HG03457 (cell line): ENCODE data around the gene STAG3.
"Not testable (repeated sequence)": the region's sequence is repeated elsewhere in the genome, so short reads cannot be mapped to it uniquely, and the experiment has no call there.

Source experiments
- ATAC-seq: cut with Tn5 transposase; IDR thresholded peaks from one replicate; pipeline ENCODE4 v1.9.1; 2021; ENCODE audit warnings: moderate number of reproducible peaks; ENCODE audit not compliant: unreplicated experiment

Gene STAG3, protein sequence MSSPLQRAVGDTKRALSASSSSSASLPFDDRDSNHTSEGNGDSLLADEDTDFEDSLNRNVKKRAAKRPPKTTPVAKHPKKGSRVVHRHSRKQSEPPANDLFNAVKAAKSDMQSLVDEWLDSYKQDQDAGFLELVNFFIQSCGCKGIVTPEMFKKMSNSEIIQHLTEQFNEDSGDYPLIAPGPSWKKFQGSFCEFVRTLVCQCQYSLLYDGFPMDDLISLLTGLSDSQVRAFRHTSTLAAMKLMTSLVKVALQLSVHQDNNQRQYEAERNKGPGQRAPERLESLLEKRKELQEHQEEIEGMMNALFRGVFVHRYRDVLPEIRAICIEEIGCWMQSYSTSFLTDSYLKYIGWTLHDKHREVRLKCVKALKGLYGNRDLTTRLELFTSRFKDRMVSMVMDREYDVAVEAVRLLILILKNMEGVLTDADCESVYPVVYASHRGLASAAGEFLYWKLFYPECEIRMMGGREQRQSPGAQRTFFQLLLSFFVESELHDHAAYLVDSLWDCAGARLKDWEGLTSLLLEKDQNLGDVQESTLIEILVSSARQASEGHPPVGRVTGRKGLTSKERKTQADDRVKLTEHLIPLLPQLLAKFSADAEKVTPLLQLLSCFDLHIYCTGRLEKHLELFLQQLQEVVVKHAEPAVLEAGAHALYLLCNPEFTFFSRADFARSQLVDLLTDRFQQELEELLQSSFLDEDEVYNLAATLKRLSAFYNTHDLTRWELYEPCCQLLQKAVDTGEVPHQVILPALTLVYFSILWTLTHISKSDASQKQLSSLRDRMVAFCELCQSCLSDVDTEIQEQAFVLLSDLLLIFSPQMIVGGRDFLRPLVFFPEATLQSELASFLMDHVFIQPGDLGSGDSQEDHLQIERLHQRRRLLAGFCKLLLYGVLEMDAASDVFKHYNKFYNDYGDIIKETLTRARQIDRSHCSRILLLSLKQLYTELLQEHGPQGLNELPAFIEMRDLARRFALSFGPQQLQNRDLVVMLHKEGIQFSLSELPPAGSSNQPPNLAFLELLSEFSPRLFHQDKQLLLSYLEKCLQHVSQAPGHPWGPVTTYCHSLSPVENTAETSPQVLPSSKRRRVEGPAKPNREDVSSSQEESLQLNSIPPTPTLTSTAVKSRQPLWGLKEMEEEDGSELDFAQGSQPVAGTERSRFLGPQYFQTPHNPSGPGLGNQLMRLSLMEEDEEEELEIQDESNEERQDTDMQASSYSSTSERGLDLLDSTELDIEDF

DNA sequence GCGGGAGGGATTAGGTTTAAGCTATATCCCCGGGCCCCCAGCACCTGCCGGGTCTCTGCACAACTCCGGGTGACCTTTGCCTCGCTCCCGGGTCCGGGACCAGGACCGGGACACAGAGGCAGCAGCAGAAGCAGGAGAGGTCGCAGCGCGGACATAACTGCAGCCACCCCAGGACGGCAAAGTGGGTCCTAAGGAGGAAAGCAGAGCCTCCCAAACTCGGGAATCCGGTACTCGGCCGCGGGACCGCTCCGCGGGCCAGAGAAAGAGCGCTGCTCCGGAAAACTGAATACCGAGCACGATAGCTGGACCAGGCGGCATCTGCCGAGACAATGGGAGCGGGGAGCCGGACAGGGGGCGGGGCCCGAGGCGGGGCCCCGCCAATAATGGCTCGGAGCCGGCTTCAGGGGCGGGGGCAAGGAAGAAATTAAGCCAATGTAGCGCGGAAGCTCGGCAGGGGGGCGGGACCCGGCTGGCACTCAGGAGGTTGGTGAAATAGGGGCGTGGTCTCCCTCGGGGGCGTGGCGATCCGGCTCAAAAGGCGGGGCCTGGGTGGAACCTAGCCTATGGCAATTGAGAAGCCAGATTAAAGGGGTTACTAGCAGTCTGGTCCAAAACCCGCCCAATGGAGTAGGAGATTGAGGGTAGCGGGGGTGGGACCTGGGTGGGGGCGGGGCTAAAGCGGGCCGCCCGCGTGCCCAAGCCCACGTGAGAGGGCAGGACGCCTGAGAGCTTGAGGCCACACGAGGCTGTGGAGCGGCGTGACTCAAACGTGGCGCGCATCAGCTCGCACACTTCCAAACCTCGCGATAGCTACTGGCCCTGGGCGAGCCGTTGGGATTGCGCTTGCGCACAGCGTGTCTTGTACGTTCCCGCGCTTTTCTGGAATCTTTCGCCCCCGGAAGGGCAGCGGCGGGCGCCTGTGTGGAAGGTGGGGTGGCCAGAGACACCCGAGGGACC is at the start of gene STAG3, which contains the start of gene GPC2:
STAG3 (plus strand) TSS at position 874 of the 957 bp plus-strand sequence. CDS start 2,639 bp downstream, outside the sequence.
GPC2 (minus strand) TSS at position 337 of the 957 bp plus-strand sequence; CDS start at position 155, 182 bp downstream.
- peak; percentile 65 for ATAC-seq

DNA sequence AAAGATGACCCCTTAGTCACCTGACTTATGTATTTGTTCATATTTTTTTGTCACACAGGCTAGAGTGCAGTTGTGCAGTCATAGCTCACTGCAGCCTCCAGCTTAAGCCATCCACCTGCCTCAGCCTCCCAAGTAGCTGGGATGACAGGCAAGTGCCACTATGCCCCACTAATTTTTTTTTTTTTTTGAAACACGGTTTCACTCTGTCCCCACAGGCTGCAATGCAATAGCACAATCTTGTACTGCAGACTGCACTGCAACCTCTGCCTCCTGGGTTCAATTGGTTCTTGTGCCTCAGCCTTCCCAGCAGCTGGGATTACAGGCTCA is 49.1 kb upstream of the STAG3 start:
- ATAC-seq, result no peak

DNA sequence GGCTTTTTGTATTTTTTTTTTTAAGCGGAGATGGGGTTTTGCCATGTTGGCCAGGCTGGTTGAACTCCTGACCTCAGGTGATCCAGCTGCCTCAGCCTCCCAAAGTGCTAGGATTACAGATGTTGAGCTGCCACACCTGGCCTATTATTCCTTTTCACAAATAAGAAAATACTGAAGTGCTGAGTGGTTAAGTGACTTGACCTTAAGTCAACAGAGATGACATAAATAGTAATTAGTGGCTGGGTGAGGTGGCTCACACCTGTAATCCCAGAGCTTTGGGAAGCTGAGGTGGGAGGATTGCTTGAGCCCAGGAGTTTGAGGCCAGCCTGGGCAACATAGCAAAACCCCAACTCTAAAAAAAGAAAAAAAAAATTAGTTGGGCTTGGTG is 47.5 kb upstream of the STAG3 start:
- not testable (repeated sequence) for ATAC-seq

DNA sequence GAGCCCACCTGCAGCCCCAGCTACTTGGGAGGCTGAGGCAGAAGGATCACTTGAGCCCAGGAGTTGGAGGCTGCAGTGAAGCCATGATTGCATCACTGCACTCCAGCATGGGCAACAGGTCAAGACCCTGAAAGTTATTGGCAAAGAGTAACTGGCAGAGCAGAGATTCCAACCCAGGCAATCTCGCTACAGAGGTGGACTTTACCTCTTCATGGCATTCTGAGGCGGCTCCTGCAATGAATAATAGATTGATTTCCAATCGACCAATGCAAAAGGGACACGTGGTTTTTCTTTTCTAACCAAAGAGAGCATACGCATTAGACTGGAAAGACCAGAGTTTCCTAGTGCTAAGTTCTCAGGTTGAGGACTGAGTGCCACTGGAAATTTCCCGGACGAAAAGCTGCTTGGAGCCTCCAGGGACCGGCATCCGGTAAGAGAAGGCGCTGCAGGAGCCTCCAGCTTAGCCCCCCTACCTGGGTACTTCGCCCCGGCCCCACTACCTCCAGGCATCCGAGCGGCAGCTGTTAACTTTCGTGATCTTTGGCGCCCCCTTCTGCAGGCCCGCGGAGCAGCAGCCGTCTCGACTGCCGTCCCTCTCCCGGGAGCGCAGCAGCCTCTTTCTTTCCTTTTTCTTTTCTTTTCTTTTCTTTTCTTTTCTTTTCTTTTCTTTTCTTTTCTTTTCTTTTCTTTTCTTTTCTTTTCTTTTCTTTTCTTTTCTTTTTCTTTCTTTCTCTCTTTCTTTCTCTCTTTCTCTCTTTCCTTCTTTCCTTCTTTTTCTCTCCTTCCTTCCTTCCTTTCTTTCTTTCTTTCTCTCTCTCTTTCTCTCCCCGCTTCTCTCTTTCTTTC is 46.9 kb upstream of the STAG3 start:
- ATAC-seq, result no peak

DNA sequence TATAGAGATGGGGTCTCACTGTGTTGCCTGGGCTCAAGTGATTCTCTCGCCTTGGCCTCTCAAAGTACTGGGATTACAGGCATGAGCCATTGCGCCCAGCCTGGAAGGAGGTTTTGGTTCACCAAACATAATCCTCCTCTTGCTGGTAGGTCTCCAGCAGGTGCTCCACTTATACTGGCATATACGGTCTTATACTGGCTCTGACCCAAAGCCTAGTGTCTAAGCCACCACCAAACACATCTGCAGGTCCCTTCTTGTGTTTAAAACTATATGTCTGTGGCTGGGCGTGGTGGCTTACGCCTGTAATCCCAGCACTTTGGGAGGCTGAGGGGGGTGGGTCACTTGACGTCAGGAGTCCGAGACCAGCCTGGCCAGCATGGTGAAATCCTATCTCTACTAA is 45.6 kb upstream of the STAG3 start:
- no peak for ATAC-seq

DNA sequence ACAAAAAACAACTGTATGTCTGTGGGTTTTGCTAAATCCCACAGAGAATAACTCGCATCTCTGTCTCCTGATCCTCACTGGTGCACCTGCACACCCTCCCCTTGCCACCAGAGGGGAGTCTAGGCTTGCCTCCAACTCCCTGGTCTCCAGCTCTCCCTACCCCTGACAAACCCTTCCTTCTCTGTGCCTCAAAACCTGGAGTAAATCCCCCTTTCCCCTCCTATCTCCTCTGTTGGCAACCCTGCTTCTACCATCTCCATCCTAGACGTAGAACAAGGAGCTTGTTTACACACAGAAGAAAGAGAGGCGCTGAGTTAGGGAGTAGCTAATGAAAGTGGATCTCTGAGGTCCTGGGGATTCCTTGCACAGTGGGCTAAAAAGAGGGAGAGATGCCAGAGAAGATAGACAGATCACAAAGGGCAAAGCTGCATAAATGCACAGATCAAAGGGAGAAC is 45.0 kb upstream of the STAG3 start:
- no peak for ATAC-seq

DNA sequence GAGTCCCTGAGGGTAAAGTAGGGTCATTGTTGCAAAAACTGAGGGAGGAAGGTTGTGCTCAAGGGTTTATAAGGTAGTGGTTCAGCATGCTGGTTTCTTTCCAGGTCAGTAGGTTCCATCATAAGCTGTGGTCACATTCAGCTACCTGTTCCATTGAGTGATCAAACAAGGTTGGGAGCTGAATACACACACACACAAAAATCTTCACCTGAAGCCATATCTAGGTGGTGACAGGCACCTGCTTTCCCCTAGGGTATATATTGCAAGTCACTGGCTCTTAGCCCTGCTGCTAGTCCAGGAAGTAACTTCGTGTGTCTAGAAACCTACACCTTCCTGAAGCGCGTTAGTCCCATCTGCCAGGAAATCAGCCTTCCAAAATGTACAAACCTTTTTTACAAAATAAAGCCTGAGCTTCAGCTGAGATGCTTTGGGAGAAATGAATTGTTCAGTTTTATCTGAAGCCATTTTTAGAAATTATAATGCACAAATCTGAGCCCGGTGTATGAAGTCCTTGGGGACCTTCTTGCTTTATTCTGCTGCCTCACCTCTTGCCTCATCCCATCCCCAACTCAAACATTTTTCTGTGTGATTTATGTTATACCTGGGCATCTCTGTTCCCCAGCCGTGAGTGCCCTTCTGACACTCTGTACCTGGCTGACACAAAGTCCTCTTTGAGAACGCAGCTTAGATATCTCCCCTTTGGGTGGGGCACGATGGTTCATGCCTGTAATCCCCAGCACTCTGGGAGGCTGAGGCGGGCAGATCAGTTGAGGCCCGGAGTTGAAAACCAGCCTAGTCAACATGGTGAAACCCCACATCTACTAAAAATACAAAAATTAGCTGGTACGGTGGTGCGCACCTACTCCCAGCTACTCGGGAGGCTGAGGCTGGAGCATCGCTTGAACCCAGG is 39.6 kb upstream of the STAG3 start:
- ATAC-seq, result no peak

DNA sequence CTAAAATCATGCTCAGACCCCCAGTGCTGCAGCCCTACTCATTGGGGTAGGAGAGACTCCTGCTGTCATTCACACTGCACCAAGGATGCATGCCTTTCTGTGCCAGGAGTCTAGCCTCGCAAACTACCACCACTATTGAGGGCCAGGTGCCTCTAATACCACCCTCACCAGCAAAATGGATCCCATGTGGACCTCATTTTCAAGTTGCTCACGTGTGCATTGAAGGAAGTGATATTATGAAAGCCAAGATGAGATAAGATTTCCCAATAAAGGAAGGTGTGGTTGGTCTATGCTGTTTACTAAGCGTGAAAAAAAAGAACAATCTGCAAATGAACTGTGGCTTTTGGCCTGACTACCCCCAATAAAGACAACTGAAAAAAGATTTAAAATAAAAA is 36.2 kb upstream of the STAG3 start:
- ATAC-seq, result no peak

DNA sequence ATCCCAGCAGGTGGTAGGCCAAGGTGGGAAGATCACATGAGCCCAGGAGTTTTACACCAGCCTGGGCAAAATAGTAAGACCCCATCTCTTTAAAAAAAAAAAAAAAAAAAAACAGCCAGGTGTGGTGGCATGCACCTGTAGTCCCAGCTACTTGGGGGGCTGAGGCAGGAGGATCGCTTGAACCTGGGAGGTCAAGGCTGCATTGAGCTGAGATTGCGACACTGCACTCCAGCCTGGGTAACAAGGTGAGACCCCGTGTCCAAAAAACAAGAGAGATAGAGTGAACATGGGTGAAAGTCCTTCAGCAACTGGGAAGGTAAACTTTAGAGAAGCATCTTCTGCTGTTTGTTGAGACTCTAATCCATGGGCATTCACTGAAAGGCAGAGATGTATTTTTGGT is 35.3 kb upstream of the STAG3 start:
- ATAC-seq, result no peak

DNA sequence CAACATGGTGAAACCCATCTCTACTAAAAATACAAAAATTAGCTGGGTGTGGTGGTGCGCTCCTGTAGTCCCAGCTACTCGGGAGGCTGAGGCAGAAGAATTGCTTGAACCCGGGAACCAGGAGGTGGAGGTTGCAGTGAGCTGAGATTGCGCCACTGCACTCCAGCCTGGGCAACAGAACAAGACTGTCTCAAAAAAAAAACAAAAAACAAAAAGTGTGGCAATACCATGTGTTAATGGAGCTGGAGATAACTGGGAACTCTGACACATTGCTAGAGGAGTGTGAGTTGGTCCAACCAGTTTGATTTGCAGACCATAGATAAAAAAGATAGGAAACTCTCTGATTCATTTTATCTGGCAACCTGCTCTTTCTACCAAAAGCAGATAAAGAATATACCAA is 31.4 kb upstream of the STAG3 start:
- ATAC-seq, result not testable (repeated sequence)

DNA sequence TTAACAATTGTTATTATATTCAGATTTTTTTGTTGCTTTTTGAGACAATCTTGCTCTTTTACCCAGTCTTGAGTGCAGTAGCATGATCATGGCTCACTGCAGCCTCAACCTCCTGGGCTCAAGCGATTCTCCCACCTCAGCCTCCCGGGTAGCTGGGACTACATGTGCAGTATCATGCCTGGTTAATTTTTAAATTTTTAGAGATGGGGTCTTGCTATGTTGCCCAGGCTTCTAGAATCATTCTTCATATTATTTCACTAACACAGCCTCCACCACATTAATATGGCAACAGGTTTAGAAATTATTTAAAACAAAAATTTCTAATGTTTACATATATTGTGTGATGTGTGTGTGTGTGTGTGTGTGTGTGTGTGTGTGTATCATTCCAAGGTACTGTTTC is 30.4 kb upstream of the STAG3 start:
- ATAC-seq, result no peak

DNA sequence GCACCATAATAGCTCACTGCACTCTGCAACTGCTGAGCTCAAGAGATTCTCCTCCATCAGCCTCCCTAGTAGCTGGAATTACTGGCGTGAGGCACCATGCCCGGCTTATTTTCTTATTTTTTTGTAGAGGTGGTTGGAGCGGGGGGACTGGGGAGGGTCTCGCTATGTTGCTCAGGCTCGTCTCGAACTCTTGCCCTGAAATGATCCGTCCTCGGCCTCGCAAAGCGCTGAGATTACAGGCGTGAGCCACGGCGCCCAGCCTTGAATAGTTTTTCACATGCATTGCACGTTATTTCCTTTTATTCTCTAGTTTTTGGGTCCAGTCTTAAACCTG is 29.5 kb upstream of the STAG3 start:
- ATAC-seq, result no peak

DNA sequence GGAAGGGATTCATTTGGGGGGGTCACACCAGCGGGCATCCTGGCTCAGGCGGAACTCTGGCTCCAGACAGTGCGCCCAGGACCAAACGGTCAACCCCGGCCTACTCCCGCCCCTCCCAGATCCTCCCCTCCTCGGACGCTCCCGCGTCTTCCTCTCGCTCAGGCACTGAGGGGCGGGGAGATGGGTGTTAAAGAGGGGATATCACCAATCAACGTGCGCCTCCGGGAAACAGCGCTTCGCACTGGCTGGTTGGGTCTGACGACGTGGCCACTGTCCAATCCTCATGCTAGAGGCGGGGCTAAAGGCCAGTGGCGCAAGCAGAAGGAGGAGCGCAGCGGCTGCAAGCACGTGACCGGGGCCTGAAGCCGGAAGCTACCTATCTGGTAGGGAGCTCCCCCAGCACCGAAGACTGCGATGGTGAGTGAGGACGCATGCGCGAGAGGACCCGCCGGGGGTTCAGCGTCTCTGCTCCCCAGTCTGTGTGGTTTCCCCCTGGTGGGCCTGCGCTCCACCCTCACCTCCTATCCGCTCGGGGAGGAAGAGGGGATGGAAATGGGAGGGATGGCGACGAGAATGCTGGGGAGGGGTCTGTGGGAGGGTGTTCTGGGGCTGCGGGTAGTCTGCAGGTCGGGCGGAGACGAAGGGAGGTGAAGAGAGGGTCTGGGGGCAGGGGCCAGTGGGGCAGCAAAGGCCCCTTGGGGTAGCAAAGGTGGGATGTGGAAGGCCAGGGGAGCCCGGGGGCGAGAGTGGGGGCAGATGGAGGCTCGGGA is 29.0 kb upstream of the STAG3 start, which contains the start of gene LAMTOR4:
LAMTOR4 (plus strand) TSS at position 360 of the 770 bp plus-strand sequence; CDS start at position 415, 55 bp downstream.
- ATAC-seq, result peak; percentile 94

DNA sequence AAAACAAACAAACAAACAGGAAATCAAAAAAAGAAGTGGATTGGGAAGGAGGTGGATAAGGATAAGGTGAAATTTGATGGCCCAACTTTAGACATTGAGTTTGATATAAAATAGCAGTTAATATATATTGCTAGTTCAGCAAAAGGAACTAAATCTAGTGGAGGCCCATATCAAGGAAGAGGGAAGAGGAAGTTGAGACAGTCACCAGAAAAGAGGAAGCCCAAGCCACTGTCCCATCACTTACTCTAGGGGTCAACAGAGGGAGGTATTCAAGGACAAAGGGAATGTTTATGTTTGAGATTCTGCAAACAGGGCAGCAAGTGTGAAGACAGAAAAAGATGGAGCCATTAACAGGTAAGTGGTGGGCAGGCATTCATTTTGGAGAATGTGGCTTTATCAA is 25.3 kb upstream of the STAG3 start:
- ATAC-seq, result no peak

DNA sequence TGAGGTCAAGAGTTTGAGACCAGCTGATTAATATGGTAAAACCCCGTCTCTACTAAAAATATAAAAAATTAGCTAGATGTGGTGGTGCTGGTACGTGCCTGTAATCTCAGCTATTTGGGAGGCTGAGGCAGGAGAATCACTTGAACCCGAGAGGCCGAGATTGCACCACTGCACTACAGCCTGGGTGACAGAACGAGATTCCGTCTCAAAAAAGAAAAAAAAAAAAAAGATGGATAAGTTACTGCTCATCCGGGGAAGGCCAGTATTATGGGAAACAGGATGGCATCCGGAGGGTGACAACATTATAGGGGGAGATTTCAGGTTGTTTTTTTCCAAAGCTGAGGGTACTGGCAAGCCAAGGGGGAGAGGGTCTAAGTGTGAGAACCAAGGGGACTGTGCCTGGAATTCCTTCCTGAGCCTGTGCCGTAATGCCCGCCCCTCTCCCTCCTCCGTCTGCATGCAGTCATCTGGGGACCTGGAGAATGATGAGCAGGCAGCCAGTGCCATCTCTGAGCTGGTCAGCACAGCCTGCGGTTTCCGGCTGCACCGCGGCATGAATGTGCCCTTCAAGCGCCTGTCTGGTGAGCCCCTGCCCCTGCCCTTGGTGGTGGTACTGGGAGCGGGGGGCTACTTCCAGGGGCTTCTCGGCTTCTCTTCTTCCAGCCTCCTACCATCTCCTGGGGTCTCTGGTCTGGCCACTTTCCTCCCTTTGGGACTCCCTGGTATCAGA is 24.6 kb upstream of the STAG3 start:
- ATAC-seq, result no peak

DNA sequence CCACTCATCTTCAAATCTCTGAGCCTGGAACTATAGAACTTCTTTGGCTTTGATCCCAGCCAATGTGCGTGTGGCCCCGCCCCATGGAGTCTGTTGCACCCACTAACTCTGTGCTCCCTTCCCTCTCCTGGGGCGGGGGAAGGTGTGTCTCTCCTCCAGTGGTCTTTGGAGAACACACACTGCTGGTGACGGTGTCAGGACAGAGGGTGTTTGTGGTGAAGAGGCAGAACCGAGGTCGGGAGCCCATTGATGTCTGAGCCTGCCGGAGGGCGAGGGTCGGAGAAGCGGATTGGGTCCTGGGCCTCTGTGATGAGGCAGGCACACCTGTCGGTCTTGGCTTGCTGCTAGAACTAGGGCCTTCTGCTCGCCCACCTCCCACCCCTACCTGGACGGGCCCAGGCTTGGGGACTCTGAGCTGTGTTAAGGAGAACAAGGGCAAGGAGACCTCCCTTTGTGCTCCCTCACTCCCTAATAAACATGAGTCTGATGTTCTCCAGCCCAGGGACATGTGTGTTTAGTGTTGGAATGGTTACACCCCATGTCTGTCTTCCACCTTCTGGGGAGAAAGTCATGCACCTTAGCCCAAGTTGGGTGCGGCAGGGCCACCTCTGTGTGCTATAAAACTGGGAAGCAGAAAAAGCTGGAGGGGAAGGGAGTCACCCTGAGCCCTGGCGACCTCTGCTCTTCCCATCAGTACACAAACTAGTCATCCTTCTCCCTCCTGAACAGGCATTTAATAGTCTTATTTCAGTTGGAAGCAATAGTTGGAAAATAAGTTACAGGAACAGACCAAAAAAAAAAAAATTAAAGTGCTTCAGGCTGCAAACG is 23.8 kb upstream of the STAG3 start:
- no peak for ATAC-seq
